ENCODE results near the gene TBC1D10B. TPM values are rescaled to one million over a fixed set of nuclear protein-coding genes. Genes with fewer than 3 reads are reported as not detected.

TBC1D10B gene
- total RNA-seq, 1 donor from 2014 or later, result 8.2 TPM

GRCh38 chr16:30407804-30408534, 37.7 kb upstream of the TBC1D10B start:
- Mint-ChIP-seq H3K36me3 (peaks cover 8% of the 10 kb centered on the region), H3K4me3 (peak overlapping the region; percentile 82), H3K27me3 (ENCODE audit: insufficient read depth, low read depth) (peaks cover 8% of the 10 kb centered on the region), H3K9me3 (no peaks in the 10 kb centered on the region), H3K27ac (no peak overlapping the region), H3K4me1 (peaks cover 26% of the 10 kb centered on the region)
- Histone ChIP-seq H2AFZ (replicated peaks) (peak overlapping the region; percentile 92), H3K27me3 (no peaks in the 10 kb centered on the region), H3K27ac (peak overlapping the region; percentile 65), H3K9me3 (ENCODE audit: low read depth) (no peaks in the 10 kb centered on the region), H3K79me2 (ENCODE audit: low read depth) (peaks cover 48% of the 10 kb centered on the region), H3K9ac (peak overlapping the region; percentile 86), H3K4me1 (peaks cover 14% of the 10 kb centered on the region), H4K20me1 (ENCODE audit: low read depth) (peaks cover 35% of the 10 kb centered on the region), H3K36me3 (no peaks in the 10 kb centered on the region), H3K4me2 (peak overlapping the region; percentile 95), H3K4me3 (peak overlapping the region; percentile 98), H3F3A (ENCODE audit: low read depth) (peaks cover 40% of the 10 kb centered on the region)
- TF ChIP-seq EZH2phosphoT487 (IDR thresholded peaks at IDR 0.05) (no peak), EZH2 (IDR thresholded peaks at IDR 0.05) (no peak), CTCF (IDR thresholded peaks at IDR 0.05) (no peak)
- DNase-seq (ENCODE audit: low spot score), result peak; percentile 56

GRCh38 chr16:30407102-30407803, 37.0 kb upstream of the TBC1D10B start, which contains the start of gene ZNF771:
TSS of gene ZNF771 (plus strand) at chr16:30407606. CDS start at chr16:30408054, 448 bp downstream.
- peak within 1 kb of the TSS; percentile 98 for H3K4me3 ChIP-seq
- H3K4me3 Mint-ChIP-seq, result peak within 1 kb of the TSS; percentile 92
- H3K27me3 ChIP-seq, result no peaks in the 10 kb centered on the region
- H3K4me2 ChIP-seq, result peak within 1 kb of the TSS; percentile 95
- peaks cover 8% of the 10 kb centered on the region for H3K36me3 Mint-ChIP-seq
- peaks cover 8% of the 10 kb centered on the region for H3K27me3 Mint-ChIP-seq (ENCODE audit: insufficient read depth, low read depth)
- H3K4me1 Mint-ChIP-seq, result peaks cover 26% of the 10 kb centered on the region
- no peaks in the 10 kb centered on the region for H3K9me3 ChIP-seq (ENCODE audit: low read depth)
- peak within 1 kb of the TSS; percentile 86 for H3K9ac ChIP-seq
- H3K9me3 Mint-ChIP-seq, result no peaks in the 10 kb centered on the region
- TF ChIP-seq CTCF (IDR thresholded peaks at IDR 0.05) (no peak), EZH2phosphoT487 (IDR thresholded peaks at IDR 0.05) (no peak), EZH2 (IDR thresholded peaks at IDR 0.05) (no peak)
- peaks cover 44% of the 10 kb centered on the region for H3K79me2 ChIP-seq (ENCODE audit: low read depth)
- peaks cover 40% of the 10 kb centered on the region for H3F3A ChIP-seq (ENCODE audit: low read depth)
- H3K4me1 ChIP-seq, result peaks cover 14% of the 10 kb centered on the region
- H3K36me3 ChIP-seq, result no peaks in the 10 kb centered on the region
- peak within 1 kb of the TSS; percentile 65 for H3K27ac ChIP-seq
- peaks cover 35% of the 10 kb centered on the region for H4K20me1 ChIP-seq (ENCODE audit: low read depth)
- peak within 1 kb of the TSS; percentile 92 for H2AFZ ChIP-seq (replicated peaks)
- H3K27ac Mint-ChIP-seq, result peak within 1 kb of the TSS; percentile 31
- peak; percentile 95 for DNase-seq (ENCODE audit: low spot score)

GRCh38 chr16:30406795-30407101, 36.5 kb upstream of the TBC1D10B start:
- peak overlapping the region; percentile 31 for H3K27ac Mint-ChIP-seq
- H3K9ac ChIP-seq, result no peak overlapping the region
- H3K4me1 Mint-ChIP-seq, result peaks cover 27% of the 10 kb centered on the region
- DNase-seq (ENCODE audit: low spot score), result no peak
- H3K4me3 Mint-ChIP-seq, result peak overlapping the region; percentile 92
- no peaks in the 10 kb centered on the region for H3K9me3 ChIP-seq (ENCODE audit: low read depth)
- no peak overlapping the region for H3K27ac ChIP-seq
- peaks cover 3% of the 10 kb centered on the region for H3K36me3 Mint-ChIP-seq
- peaks cover 8% of the 10 kb centered on the region for H3K27me3 Mint-ChIP-seq (ENCODE audit: insufficient read depth, low read depth)
- H3K4me1 ChIP-seq, result peaks cover 14% of the 10 kb centered on the region
- no peaks in the 10 kb centered on the region for H3K36me3 ChIP-seq
- peaks cover 45% of the 10 kb centered on the region for H3F3A ChIP-seq (ENCODE audit: low read depth)
- H2AFZ ChIP-seq (replicated peaks), result no peak overlapping the region
- TF ChIP-seq EZH2phosphoT487 (IDR thresholded peaks at IDR 0.05) (no peak), CTCF (IDR thresholded peaks at IDR 0.05) (no peak), EZH2 (IDR thresholded peaks at IDR 0.05) (no peak)
- no peaks in the 10 kb centered on the region for H3K9me3 Mint-ChIP-seq
- peak overlapping the region; percentile 98 for H3K4me3 ChIP-seq
- peak overlapping the region; percentile 95 for H3K4me2 ChIP-seq
- H3K27me3 ChIP-seq, result no peaks in the 10 kb centered on the region
- H3K79me2 ChIP-seq (ENCODE audit: low read depth), result peaks cover 40% of the 10 kb centered on the region
- H4K20me1 ChIP-seq (ENCODE audit: low read depth), result peaks cover 31% of the 10 kb centered on the region

Data from neural progenitor cell (in vitro differentiated cells).